Calu3 (cell line): ENCODE data around the gene IL13. TPM values are rescaled to one million over a fixed set of nuclear protein-coding genes. Genes with fewer than 3 reads are reported as not detected.

Experiments used
- BruUV-seq: library from RNA; stranded (reverse); fragments of 400-500 nt; replicated peaks from 2 replicates; lab custom pipeline; 2021; lab: Mats Ljungman, UMichigan
- CTCF ChIA-PET: fragments of 300-600 bp; sonication (Branson Sonifier 250); formaldehyde crosslinking; loops from one replicate; lab custom pipeline; 2022; ENCODE audit warnings: antibody characterized with exemption; lab: Charles Lee
- DNase-seq: peaks from one replicate; pipeline ENCODE4 v3.0.0; 2022
- H3K27ac Mint-ChIP-seq: one replicate; pipeline ENCODE4 v1.8.0; 2022; ENCODE audit warnings: mixed read lengths; ENCODE audit not compliant: unreplicated experiment
- H3K27me3 Mint-ChIP-seq: one replicate; pipeline ENCODE4 v1.8.0; 2022; ENCODE audit warnings: mixed read lengths; ENCODE audit not compliant: unreplicated experiment
- H3K36me3 Mint-ChIP-seq: one replicate; pipeline ENCODE4 v1.8.0; 2022; ENCODE audit warnings: mild to moderate bottlenecking, moderate library complexity, mixed read lengths; ENCODE audit not compliant: insufficient read depth, unreplicated experiment
- H3K4me1 Mint-ChIP-seq: one replicate; pipeline ENCODE4 v1.8.0; 2022; ENCODE audit warnings: mild to moderate bottlenecking, low read depth, mixed read lengths; ENCODE audit not compliant: unreplicated experiment
- H3K4me3 Mint-ChIP-seq: one replicate; pipeline ENCODE4 v1.8.0; 2022; ENCODE audit warnings: mild to moderate bottlenecking, low read depth, moderate library complexity, mixed read lengths; ENCODE audit not compliant: unreplicated experiment
- H3K9me3 Mint-ChIP-seq: one replicate; pipeline ENCODE4 v1.8.0; 2022; ENCODE audit warnings: low read depth, mixed read lengths; ENCODE audit not compliant: unreplicated experiment
- CTCF ChIP-seq: fragments of 200-600 bp; IDR thresholded peaks from one replicate; pipeline ENCODE4 v1.8.0; 2022; ENCODE audit warnings: antibody characterized with exemption; ENCODE audit not compliant: unreplicated experiment
- intact Hi-C: fragments of 100-400 bp; cut with micrococcal nuclease; formaldehyde crosslinking; loops from one replicate; pipeline ENCODE4 v1.10.0; 2022; ENCODE audit not compliant: unreplicated experiment
- total RNA-seq: library from RNA; stranded (reverse); gene quantifications from 2 replicates; pipeline ENCODE4 v1.2.3, GENCODE V29; 2022

Gene IL13
- total RNA-seq, 1 experiment from 2014 or later: not detected

GRCh38 chr5:132678735-132679134 lies 20.8 kb downstream of the IL13 start:
- H3K4me1 Mint-ChIP-seq: peaks cover 42% of the 10 kb centered on the region
- H3K27ac Mint-ChIP-seq: no peak overlapping the region
- no peaks in the 10 kb centered on the region for H3K36me3 Mint-ChIP-seq
- no peak for DNase-seq
- H3K9me3 Mint-ChIP-seq: no peaks in the 10 kb centered on the region
- no peaks in the 10 kb centered on the region for H3K27me3 Mint-ChIP-seq
- no peak overlapping the region for H3K4me3 Mint-ChIP-seq
- intact Hi-C loops: no loop called here
- CTCF ChIA-PET: interaction anchor here (1.1 kb wide), 1 partner anchor 441 kb away, joined by 3 read pairs; no protein-coding TSS in a partner anchor
- TF ChIP-seq CTCF: no peak
- no TSS peak for BruUV-seq

GRCh38 chr5:132679166-132679565 lies 21.2 kb downstream of the IL13 start:
- no peak for DNase-seq
- Mint-ChIP-seq H3K27me3 (no peaks in the 10 kb centered on the region), H3K27ac (no peak overlapping the region), H3K9me3 (no peaks in the 10 kb centered on the region), H3K4me1 (peaks cover 38% of the 10 kb centered on the region), H3K36me3 (no peaks in the 10 kb centered on the region), H3K4me3 (no peak overlapping the region)
- BruUV-seq: no TSS peak
- no peak for TF ChIP-seq CTCF
- intact Hi-C loops: no loop called here
- CTCF ChIA-PET: interaction anchor here (1.1 kb wide), 1 partner anchor 441 kb away, joined by 3 read pairs; no protein-coding TSS in a partner anchor

- H3K9me3 Mint-ChIP-seq: no peaks in the 10 kb centered on the region
- no peak overlapping the region for H3K4me3 Mint-ChIP-seq
- BruUV-seq: no TSS peak
- DNase-seq: no peak
- H3K27me3 Mint-ChIP-seq: no peaks in the 10 kb centered on the region
- H3K36me3 Mint-ChIP-seq: no peaks in the 10 kb centered on the region
- no peak overlapping the region for H3K27ac Mint-ChIP-seq
- peaks cover 31% of the 10 kb centered on the region for H3K4me1 Mint-ChIP-seq
- intact Hi-C loops: no loop called here
- CTCF ChIA-PET: interaction anchor here (0.6 kb wide), 1 partner anchor 108 kb away, joined by 7 read pairs; no protein-coding TSS in a partner anchor
- TF ChIP-seq CTCF: no peak
Observed at GRCh38 chr5:132679717-132680380, 21.9 kb downstream of the IL13 start.

GRCh38 chr5:132680780-132681475 lies 23.0 kb downstream of the IL13 start:
- CTCF ChIA-PET: no interaction called here
- Mint-ChIP-seq H3K4me1 (peaks cover 20% of the 10 kb centered on the region), H3K36me3 (no peaks in the 10 kb centered on the region), H3K27ac (no peak overlapping the region), H3K27me3 (no peaks in the 10 kb centered on the region), H3K9me3 (no peaks in the 10 kb centered on the region), H3K4me3 (no peak overlapping the region)
- no peak for TF ChIP-seq CTCF
- no TSS peak for BruUV-seq
- DNase-seq: no peak
- intact Hi-C loops: no loop called here
